NOMO-1 (cell line): ENCODE data around the gene KRT27.
"Not testable (repeated sequence)": the region's sequence is repeated elsewhere in the genome, so short reads cannot be mapped to it uniquely, and the experiment has no call there.

Experiments used
- DNase-seq, 2 experiments: peaks; one replicate each; lab custom pipeline; 2025; ENCODE audit not compliant: unreplicated experiment in 2 of 2; lab: John Stamatoyannopoulos, UW

The KRT27 gene, protein sequence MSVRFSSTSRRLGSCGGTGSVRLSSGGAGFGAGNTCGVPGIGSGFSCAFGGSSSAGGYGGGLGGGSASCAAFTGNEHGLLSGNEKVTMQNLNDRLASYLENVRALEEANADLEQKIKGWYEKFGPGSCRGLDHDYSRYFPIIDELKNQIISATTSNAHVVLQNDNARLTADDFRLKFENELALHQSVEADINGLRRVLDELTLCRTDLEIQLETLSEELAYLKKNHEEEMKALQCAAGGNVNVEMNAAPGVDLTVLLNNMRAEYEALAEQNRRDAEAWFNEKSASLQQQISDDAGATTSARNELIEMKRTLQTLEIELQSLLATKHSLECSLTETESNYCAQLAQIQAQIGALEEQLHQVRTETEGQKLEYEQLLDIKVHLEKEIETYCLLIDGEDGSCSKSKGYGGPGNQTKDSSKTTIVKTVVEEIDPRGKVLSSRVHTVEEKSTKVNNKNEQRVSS

DNA sequence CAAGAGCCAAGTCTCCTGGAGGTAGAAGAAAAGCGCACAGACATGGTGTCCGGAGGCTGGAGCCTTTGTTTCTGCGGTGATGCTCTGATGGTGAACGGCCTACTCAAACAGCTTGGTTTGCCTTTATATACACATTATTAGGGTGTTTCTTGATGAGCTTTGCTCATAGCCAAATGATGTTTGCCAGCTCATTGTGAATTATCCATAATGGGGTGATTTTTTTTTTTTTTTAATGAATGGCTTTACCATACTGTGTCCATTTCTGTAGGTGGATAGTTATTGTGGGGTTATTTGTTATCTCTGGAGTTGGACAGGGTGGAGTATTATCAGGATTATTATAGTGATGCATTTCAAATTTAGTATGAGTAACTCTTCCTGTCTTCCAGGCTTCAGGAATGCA, at the start of gene KRT27:
Gene KRT27, minus strand, starts transcription at position 101 of the 400 bp plus-strand sequence. Its CDS starts 57 bp downstream, at position 44.
- DNase-seq, result no peak

DNA sequence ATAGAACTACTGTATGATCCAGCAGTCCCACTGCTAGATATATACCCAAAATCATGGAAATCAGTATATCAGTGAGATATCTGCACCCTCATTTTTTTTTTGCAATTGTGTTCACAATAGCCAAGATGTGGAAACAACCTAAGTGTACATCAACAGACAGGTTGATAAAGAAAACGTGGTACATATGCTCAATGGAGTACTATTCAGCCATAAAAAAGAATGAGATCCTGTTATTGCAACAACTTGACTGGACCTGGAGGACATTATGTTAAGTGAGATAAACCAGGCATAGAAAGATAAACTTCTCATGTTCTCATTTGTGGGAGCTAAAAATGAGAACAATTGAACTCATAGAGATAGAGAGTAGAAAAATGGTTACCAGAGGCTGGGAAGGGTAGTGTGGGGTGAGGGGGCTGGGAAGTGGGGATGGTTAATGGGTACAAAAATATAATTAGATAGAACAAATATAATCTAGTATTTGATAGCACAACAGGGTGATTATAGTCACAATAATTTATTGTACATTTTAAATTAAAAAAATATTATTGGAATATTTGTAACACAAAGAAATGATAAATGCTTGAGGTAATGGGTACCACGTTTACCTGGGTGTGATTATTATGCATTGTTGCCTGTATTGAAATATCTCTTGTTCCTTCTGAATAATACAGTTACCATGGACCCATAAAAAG, 47.9 kb upstream of the KRT27 start:
- DNase-seq, result no peak

GRCh38 chr17:40828454-40829044, 46.2 kb upstream of the KRT27 start:
- no peak for DNase-seq

DNA sequence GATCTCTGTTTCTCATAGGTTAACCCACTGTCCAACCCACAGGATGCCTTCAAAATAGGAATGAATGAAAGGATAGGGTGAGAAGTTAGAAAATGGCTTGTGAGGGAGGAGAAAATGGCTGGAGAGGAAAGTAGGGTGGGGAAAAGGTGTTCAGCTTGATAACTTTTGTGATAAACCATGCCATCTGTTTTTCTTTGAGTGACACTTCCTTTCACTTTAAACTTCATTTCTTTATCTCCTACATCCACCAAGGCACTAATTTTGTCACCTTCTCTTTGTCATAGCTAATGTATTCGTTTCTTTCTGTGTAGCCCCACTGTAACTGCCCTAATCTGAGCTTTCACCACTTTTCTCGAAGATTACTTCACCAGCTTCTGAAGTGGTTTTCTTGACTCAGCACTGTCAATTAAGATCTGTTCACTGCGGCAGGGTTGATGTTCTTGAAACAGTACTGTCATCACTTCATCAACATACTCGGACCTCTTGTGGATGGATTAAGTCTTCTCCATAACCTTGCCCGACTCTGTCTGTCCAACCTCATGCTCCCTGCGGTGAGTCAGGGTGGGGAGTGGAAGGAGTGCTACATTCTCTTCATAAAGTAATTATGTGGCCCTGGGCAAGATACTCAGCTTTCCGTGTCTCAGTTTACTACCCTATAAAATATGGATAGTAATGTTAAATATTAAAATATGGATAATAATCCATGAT, 45.5 kb upstream of the KRT27 start:
- peak; percentile 62 to 80 for DNase-seq

GRCh38 chr17:40825599-40825998, 43.2 kb upstream of the KRT27 start:
- no peak for DNase-seq

GRCh38 chr17:40824015-40824832, 41.9 kb upstream of the KRT27 start:
- DNase-seq, result no peak

GRCh38 chr17:40822132-40822812, 39.9 kb upstream of the KRT27 start, which contains the start of gene KRT10:
Gene KRT10 (minus strand): TSS chr17:40822614. CDS start chr17:40822585, 29 bp downstream.
- DNase-seq, result no peak

GRCh38 chr17:40821536-40821935, 39.2 kb upstream of the KRT27 start:
- no peak for DNase-seq

DNA sequence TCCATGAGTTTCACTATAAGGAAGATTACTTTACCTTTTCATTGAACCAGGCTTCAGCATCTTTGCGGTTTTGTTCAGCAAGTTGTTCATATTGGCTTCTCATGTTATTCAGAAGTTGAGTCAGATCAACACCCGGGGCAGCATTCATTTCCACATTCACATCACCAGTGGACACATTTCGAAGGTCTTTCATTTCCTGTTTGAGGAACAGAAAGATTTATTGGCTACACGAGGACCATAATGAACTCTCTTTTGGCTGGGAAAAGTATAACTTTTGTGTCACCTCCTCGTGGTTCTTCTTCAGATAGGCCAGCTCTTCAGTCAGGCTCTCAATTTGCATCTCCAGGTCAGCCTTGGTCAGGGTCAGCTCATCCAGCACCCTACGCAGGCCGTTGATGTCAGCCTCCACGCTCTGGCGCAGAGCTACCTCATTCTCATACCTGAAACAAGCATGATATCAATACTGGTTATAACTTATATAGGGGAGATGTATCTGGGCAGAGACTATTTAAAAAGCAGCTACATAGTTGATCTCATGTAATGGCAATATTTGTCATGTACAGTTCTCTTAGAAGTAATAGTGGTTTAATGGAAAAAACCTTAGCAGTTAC, 38.0 kb upstream of the KRT27 start:
- peak in 1 of 2 experiments; percentile 33 for DNase-seq

- no peak for DNase-seq
These were observed 37.3 kb upstream of the KRT27 start for GRCh38 chr17:40819528-40820125.

GRCh38 chr17:40818733-40819527, 36.6 kb upstream of the KRT27 start:
- DNase-seq, result peak; percentile 74 to 86

GRCh38 chr17:40818343-40818732, 36.0 kb upstream of the KRT27 start:
- DNase-seq, result no peak

GRCh38 chr17:40817103-40817682, 34.8 kb upstream of the KRT27 start:
- DNase-seq, result no peak

DNA sequence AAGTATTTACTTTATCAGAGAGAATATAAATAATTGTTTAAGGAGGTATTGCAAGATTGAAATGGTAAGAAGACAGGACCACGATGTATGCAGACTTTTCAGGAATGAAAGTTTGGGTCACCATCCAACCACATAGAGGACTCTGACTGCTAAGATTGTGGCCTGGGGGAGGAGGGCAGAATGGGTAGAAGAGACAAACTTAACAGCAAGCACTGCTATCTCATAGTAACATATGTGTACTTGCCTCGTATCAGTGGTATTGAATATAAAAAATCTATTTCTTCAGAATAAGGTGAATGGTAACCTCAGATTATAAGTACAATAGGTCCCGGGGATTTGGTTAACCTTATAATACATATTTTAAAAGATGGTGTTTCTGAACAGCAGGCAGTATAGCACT, 34.2 kb upstream of the KRT27 start:
- DNase-seq, result no peak

DNA sequence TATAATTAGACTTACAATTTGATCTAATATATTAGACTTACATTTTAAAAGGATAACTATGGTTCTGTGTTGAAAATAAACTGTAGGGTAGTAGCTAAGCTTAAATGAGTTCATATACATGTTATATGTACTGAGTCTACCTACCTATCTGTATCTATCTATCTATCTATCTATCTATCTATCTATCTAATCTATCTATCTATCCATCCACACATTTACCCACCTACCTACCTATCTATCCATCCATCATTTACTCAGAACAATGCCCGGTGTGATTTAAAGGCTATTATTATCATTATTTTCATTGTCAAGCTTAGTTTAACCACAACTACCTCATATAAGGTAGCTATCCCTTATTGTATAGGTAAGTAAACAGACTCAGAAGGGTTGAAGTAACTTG, 33.0 kb upstream of the KRT27 start:
- no peak for DNase-seq

GRCh38 chr17:40814657-40815056, 32.3 kb upstream of the KRT27 start:
- DNase-seq, result not testable (repeated sequence)

GRCh38 chr17:40813804-40814203, 31.5 kb upstream of the KRT27 start:
- no peak for DNase-seq
